GM12878 (cell line): ENCODE data around the gene CKLF. TPM values are rescaled to one million over a fixed set of nuclear protein-coding genes. Genes with fewer than 3 reads are reported as not detected.

Experiments used
- BHLHE40 ChIP-seq, 2 experiments: fragments of 450-650 bp in 1 of 2; IDR thresholded peaks; 2 replicates each; pipeline ENCODE4 v1.6.1; 2011 to 2017; ENCODE audit warnings: low read depth in 2 of 2, borderline replicate concordance in 1 of 2, improper control_type of control experiment in 1 of 2, low read length in 1 of 2, mild to moderate bottlenecking in 1 of 2
- CBX5 ChIP-seq: sonication (generic); IDR thresholded peaks from 2 replicates; pipeline ENCODE4 v1.6.1; 2016; ENCODE audit warnings: low read depth, moderate library complexity, mild to moderate bottlenecking, inconsistent platforms
- CEBPB ChIP-seq, 2 experiments: fragments of 150-350 bp in 1 of 2; IDR thresholded peaks; 2 replicates each; pipeline ENCODE4 v1.6.1; 2012 to 2014; ENCODE audit warnings: low read depth in 2 of 2, low read length in 2 of 2, borderline replicate concordance in 1 of 2, inconsistent platforms in 1 of 2
- CREB1 ChIP-seq: IDR thresholded peaks from 2 replicates; pipeline ENCODE4 v1.6.1; 2012; ENCODE audit warnings: low read depth, mild to moderate bottlenecking, inconsistent platforms
- EGR1 ChIP-seq, 2 experiments: IDR thresholded peaks; 1 replicate in 1 of 2; 2 replicates in 1 of 2; pipeline ENCODE4 v1.6.1; 2011 to 2012; ENCODE audit warnings: low read depth in 2 of 2, low read length in 2 of 2, borderline replicate concordance in 1 of 2, mild to moderate bottlenecking in 1 of 2, moderate library complexity in 1 of 2
- ETV6 ChIP-seq, 2 experiments: fragments of 450-650 bp in 1 of 2; IDR thresholded peaks in 1 of 2; conservative IDR thresholded peaks in 1 of 2; 2 replicates each; pipeline ENCODE4 v1.6.1; 2014; ENCODE audit warnings: antibody characterized with exemption in 1 of 2, borderline replicate concordance in 1 of 2, low read depth in 1 of 2, mild to moderate bottlenecking in 1 of 2, moderate library complexity in 1 of 2
- FOXM1 ChIP-seq: IDR thresholded peaks from 2 replicates; pipeline ENCODE4 v1.6.1; 2012; ENCODE audit warnings: low read depth, mild to moderate bottlenecking, inconsistent platforms, low read length, moderate library complexity
- IKZF2 ChIP-seq, 2 experiments: fragments of 450-650 bp; IDR thresholded peaks; 2 replicates each; pipeline ENCODE4 v1.6.1; 2017; ENCODE audit warnings: mild to moderate bottlenecking in 2 of 2, moderate library complexity in 2 of 2
- KAT2A ChIP-seq: conservative IDR thresholded peaks from 2 replicates; pipeline ENCODE4 v1.6.1; 2011; ENCODE audit warnings: low read depth, low read length; ENCODE audit not compliant: control insufficient read depth
- MEF2A ChIP-seq: IDR thresholded peaks from 2 replicates; pipeline ENCODE4 v1.6.1; 2011; ENCODE audit warnings: low read depth, mild to moderate bottlenecking, low read length, moderate library complexity; ENCODE audit not compliant: insufficient read depth
- NBN ChIP-seq: fragments of 450-650 bp; IDR thresholded peaks from 2 replicates; pipeline ENCODE4 v1.6.1; 2016
- RBBP5 ChIP-seq: fragments of 200-600 bp; sonication (generic); conservative IDR thresholded peaks from 2 replicates; pipeline ENCODE4 v1.6.1; 2016
- SIX5 ChIP-seq: IDR thresholded peaks from 2 replicates; pipeline ENCODE4 v1.6.1; 2011; ENCODE audit warnings: mild to moderate bottlenecking, low read depth, low read length, moderate library complexity; ENCODE audit not compliant: severe bottlenecking
- SRF ChIP-seq, 2 experiments: IDR thresholded peaks; 2 replicates each; pipeline ENCODE4 v1.6.1; 2011; ENCODE audit warnings: low read depth in 2 of 2, low read length in 2 of 2, mild to moderate bottlenecking in 1 of 2, moderate library complexity in 1 of 2
- SUPT20H ChIP-seq: IDR thresholded peaks from 2 replicates; pipeline ENCODE4 v1.6.1; 2011; ENCODE audit warnings: low read depth, mild to moderate bottlenecking, low read length, moderate library complexity, borderline replicate concordance; ENCODE audit not compliant: control insufficient read depth
- TAF1 ChIP-seq: IDR thresholded peaks from 2 replicates; pipeline ENCODE4 v1.6.1; 2011; ENCODE audit warnings: mild to moderate bottlenecking, low read depth, low read length, borderline replicate concordance
- TARDBP ChIP-seq: IDR thresholded peaks from 2 replicates; pipeline ENCODE4 v1.6.1; 2016; ENCODE audit warnings: borderline replicate concordance
- TCF12 ChIP-seq: IDR thresholded peaks from 2 replicates; pipeline ENCODE4 v1.6.1; 2011; ENCODE audit warnings: low read depth, mild to moderate bottlenecking, low read length
- YBX1 ChIP-seq: fragments of 450-650 bp; IDR thresholded peaks from 2 replicates; pipeline ENCODE4 v1.6.1; 2016; ENCODE audit warnings: antibody characterized with exemption
- ZSCAN29 ChIP-seq: fragments of 450-650 bp; IDR thresholded peaks from 2 replicates; pipeline ENCODE4 v1.6.1; 2017; ENCODE audit warnings: mild to moderate bottlenecking, moderate library complexity
- polyA plus RNA-seq, 11 experiments: library from polyadenylated mRNA; depleted of rRNA in 4 of 11; unstranded in 6 of 11; stranded (reverse) in 5 of 11; fragments of >200 nt; fragmentation: Nextera tagmentation in 4 of 11; fragmentation: Illumina TruSeq in 1 of 11; extraction: Ambion mirVana in 4 of 11; extraction: Trizol in 1 of 11; gene quantifications; 1 replicate in 1 of 11; 2 replicates in 10 of 11; pipeline versions ENCODE4 v1.2.1 to v1.2.3, GENCODE V29; 2011 to 2016; ENCODE audit warnings: inconsistent platforms in 2 of 11, missing spikeins in 2 of 11, low read depth in 1 of 11
- total RNA-seq, 4 experiments: library from RNA; depleted of rRNA in 3 of 4; stranded (reverse); fragments of >200 nt in 3 of 4; fragmentation: Illumina TruSeq in 1 of 4; extraction: Trizol in 1 of 4; gene quantifications; 2 replicates each; pipeline versions ENCODE4 v1.2.1 to v1.2.3, GENCODE V29; 2013 to 2021
- TF ChIP-seq, protein P1 (sequence below): IDR thresholded peaks from 2 replicates; pipeline ENCODE4 v1.6.1; 2011; ENCODE audit warnings: low read depth, mild to moderate bottlenecking, low read length, moderate library complexity, borderline replicate concordance; ENCODE audit errors: extremely low read depth
- TF ChIP-seq, protein P2 (sequence below): fragments of 450-650 bp; conservative IDR thresholded peaks from 2 replicates; pipeline ENCODE4 v1.6.1; 2017; ENCODE audit warnings: mild to moderate bottlenecking, moderate library complexity
- TF ChIP-seq, protein P3 (sequence below): fragments of 150-350 bp; IDR thresholded peaks from 2 replicates; pipeline ENCODE4 v1.6.1; 2014; ENCODE audit warnings: mild to moderate bottlenecking, low read depth, low read length
- TF ChIP-seq, protein P4 (sequence below): IDR thresholded peaks from 2 replicates; pipeline ENCODE4 v1.6.1; 2011; ENCODE audit warnings: borderline replicate concordance, low read depth, mild to moderate bottlenecking, moderate library complexity, mixed read lengths, low read length; ENCODE audit not compliant: insufficient read depth; ENCODE audit errors: extremely low read length
- TF ChIP-seq, protein P5 (sequence below): fragments of 450-650 bp; IDR thresholded peaks from 2 replicates; pipeline ENCODE4 v1.6.1; 2014; ENCODE audit warnings: mild to moderate bottlenecking

Gene CKLF
- total and polyA plus RNA-seq, 10 of the 15 experiments (the other 5 are each of a cell fraction or from before 2014, with no cell fraction given): 40.8 to 193 (median 109) TPM

DNA sequence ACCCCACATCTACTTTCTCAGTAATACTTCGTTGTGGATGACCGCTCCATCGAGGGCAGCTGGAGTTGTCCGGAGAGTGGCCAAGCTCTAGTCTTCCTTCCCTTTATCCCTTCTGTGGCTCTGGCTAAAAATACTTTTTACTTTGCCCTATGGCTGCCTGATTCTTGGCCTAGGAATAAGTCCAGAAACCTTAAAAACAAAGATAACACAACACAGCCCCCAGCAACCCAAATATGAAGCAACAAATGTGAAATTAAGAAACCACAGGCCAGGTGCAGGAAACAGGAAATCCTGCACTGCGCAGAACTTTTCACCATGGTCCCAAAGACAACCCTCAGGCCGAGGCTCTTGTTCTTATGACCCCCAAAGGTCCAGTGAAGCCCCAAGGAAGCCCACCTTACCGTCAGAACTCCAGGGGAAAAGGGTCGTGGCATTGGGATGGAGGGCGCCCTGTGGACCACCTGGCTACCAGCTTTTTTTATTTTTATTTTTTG is 28.5 kb upstream of the CKLF start (continued):
- TF ChIP-seq CREB1 (0 out of 2 replicates have a peak, but pooled peaks have one; percentile 21), CEBPB (IDR thresholded peaks at IDR 0.05; ENCODE audit: borderline replicate concordance in 1 of 2, low read depth in 2 of 2, low read length in 2 of 2) (peak in 1 of 2 experiments; percentile 56; a peak in 2 of 4 replicates), RBBP5 (no peak), KAT2A (no peak), YBX1 (no peak), ETV6 (conservative IDR thresholded peaks at IDR 0.05 in 1 of 2, IDR thresholded peaks at IDR 0.05 in 1 of 2; ENCODE audit: borderline replicate concordance in 1 of 2, low read depth in 1 of 2) (peak in 1 of 2 experiments; percentile 76; a peak in 1 of 4 replicates), SIX5 (no peak), TARDBP (no peak), BHLHE40 (IDR thresholded peaks at IDR 0.05; ENCODE audit: borderline replicate concordance in 1 of 2, low read depth in 2 of 2, low read length in 1 of 2) (0 out of 4 replicates have a peak, but pooled peaks of 1 of the 2 experiments have one; percentile 35), CBX5 (no peak), MEF2A (0 out of 2 replicates have a peak, but pooled peaks have one; percentile 11), FOXM1 (peak; percentile 51; the same call in 1 of the 2 replicates), SUPT20H (no peak), TAF1 (no peak), ZSCAN29 (no peak), SRF (IDR thresholded peaks at IDR 0.05; ENCODE audit: low read depth in 2 of 2, low read length in 2 of 2) (no peak), EGR1 (IDR thresholded peaks at IDR 0.05; ENCODE audit: borderline replicate concordance in 1 of 2, low read depth in 2 of 2, low read length in 2 of 2) (no peak), NBN (0 out of 2 replicates have a peak, but pooled peaks have one; percentile 9), IKZF2 (IDR thresholded peaks at IDR 0.05) (peak; percentile 67 to 72), TCF12 (peak; percentile 95)
- TF ChIP-seq, protein P1, sequence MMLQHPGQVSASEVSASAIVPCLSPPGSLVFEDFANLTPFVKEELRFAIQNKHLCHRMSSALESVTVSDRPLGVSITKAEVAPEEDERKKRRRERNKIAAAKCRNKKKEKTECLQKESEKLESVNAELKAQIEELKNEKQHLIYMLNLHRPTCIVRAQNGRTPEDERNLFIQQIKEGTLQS: no peak
- TF ChIP-seq, protein P2, sequence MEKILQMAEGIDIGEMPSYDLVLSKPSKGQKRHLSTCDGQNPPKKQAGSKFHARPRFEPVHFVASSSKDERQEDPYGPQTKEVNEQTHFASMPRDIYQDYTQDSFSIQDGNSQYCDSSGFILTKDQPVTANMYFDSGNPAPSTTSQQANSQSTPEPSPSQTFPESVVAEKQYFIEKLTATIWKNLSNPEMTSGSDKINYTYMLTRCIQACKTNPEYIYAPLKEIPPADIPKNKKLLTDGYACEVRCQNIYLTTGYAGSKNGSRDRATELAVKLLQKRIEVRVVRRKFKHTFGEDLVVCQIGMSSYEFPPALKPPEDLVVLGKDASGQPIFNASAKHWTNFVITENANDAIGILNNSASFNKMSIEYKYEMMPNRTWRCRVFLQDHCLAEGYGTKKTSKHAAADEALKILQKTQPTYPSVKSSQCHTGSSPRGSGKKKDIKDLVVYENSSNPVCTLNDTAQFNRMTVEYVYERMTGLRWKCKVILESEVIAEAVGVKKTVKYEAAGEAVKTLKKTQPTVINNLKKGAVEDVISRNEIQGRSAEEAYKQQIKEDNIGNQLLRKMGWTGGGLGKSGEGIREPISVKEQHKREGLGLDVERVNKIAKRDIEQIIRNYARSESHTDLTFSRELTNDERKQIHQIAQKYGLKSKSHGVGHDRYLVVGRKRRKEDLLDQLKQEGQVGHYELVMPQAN: no peak
- TF ChIP-seq, protein P3, sequence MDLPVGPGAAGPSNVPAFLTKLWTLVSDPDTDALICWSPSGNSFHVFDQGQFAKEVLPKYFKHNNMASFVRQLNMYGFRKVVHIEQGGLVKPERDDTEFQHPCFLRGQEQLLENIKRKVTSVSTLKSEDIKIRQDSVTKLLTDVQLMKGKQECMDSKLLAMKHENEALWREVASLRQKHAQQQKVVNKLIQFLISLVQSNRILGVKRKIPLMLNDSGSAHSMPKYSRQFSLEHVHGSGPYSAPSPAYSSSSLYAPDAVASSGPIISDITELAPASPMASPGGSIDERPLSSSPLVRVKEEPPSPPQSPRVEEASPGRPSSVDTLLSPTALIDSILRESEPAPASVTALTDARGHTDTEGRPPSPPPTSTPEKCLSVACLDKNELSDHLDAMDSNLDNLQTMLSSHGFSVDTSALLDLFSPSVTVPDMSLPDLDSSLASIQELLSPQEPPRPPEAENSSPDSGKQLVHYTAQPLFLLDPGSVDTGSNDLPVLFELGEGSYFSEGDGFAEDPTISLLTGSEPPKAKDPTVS: no peak
- TF ChIP-seq, protein P4, sequence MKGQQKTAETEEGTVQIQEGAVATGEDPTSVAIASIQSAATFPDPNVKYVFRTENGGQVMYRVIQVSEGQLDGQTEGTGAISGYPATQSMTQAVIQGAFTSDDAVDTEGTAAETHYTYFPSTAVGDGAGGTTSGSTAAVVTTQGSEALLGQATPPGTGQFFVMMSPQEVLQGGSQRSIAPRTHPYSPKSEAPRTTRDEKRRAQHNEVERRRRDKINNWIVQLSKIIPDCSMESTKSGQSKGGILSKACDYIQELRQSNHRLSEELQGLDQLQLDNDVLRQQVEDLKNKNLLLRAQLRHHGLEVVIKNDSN: no peak
- TF ChIP-seq, protein P5, sequence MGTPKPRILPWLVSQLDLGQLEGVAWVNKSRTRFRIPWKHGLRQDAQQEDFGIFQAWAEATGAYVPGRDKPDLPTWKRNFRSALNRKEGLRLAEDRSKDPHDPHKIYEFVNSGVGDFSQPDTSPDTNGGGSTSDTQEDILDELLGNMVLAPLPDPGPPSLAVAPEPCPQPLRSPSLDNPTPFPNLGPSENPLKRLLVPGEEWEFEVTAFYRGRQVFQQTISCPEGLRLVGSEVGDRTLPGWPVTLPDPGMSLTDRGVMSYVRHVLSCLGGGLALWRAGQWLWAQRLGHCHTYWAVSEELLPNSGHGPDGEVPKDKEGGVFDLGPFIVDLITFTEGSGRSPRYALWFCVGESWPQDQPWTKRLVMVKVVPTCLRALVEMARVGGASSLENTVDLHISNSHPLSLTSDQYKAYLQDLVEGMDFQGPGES: no peak
